ENCODE measurements around the gene NOX5. TPM values are rescaled to one million over a fixed set of nuclear protein-coding genes. Genes with fewer than 3 reads are reported as not detected.

Gene NOX5
- total RNA-seq, 2 experiments from 2014 or later = not detected

DNA sequence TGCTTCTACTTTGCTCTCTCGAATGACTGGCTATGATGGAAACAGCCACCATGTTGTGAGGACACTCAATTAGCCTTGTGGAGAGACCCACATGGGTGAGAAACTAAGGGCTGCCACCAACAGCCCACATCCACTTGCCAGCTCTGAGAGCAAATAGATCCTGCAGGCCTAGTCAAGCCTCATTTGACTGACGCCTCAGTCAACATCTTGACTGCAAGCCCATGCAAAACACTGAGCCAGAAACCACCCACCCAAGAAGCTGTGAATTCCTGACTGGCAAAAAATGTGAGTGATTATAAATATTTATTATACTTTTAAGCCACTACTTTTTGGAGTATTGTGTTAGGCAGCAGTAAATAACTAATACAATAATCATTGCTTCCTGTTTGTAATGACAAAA lies 58.4 kb downstream of the NOX5 start:
- no peak for DNase-seq
- CTCF ChIA-PET = no interaction called here
- Mint-ChIP-seq H3K27me3 (peaks cover 42% of the 10 kb centered on the region), H3K27ac (no peak overlapping the region), H3K4me1 (peaks cover 2% of the 10 kb centered on the region), H3K4me3 (no peak overlapping the region), H3K36me3 (ENCODE audit: low read depth) (no peaks in the 10 kb centered on the region), H3K9me3 (no peaks in the 10 kb centered on the region)
- POLR2A ChIA-PET = no interaction called here

GRCh38 chr15:69074001-69074842 lies 59.7 kb downstream of the NOX5 start:
- POLR2A ChIA-PET = no interaction called here
- peaks cover 42% of the 10 kb centered on the region for H3K27me3 Mint-ChIP-seq
- H3K4me3 Mint-ChIP-seq = peak overlapping the region; percentile 17

GRCh38 chr15:69074843-69075224 lies 60.3 kb downstream of the NOX5 start:
- Mint-ChIP-seq H3K4me3 (no peak overlapping the region), H3K4me1 (peaks cover 2% of the 10 kb centered on the region), H3K9me3 (no peaks in the 10 kb centered on the region), H3K27me3 (peaks cover 42% of the 10 kb centered on the region), H3K36me3 (ENCODE audit: low read depth) (no peaks in the 10 kb centered on the region), H3K27ac (no peak overlapping the region)
- POLR2A ChIA-PET = no interaction called here
- CTCF ChIA-PET = interaction anchor here (0.6 kb wide), 1 partner anchor 1153 kb away, joined by 3 read pairs; no protein-coding TSS in a partner anchor
- no peak for DNase-seq

More at GRCh38 chr15:69074001-69074842, 59.7 kb downstream of the NOX5 start:
- Mint-ChIP-seq H3K36me3 (ENCODE audit: low read depth) (no peaks in the 10 kb centered on the region), H3K27ac (no peak overlapping the region), H3K4me1 (peaks cover 2% of the 10 kb centered on the region), H3K9me3 (no peaks in the 10 kb centered on the region)
- no peak for DNase-seq
- CTCF ChIA-PET = interaction anchor here (0.6 kb wide), 1 partner anchor 1153 kb away, joined by 3 read pairs; no protein-coding TSS in a partner anchor

DNA sequence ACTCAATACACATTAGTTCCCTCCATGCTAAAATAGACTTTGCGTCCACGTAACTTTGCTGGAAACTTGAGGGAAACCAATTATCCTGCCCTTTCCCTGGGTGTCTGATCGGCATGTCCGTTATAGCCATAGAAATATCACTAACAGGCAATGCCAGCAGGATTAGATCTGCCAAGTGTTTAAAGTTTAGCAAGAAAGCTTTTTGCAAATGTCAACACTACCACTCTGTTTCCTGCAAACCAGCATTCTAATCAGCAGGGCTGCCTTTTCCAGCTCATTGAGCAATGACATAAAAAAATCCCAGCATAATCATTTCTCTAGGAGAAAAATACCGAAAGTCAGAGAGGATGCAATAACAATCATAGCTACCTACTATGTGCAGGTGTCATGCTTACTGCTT lies 60.9 kb downstream of the NOX5 start:
- H3K4me1 Mint-ChIP-seq = peaks cover 2% of the 10 kb centered on the region
- DNase-seq = no peak
- H3K4me3 Mint-ChIP-seq = no peak overlapping the region
- H3K27ac Mint-ChIP-seq = no peak overlapping the region
- H3K9me3 Mint-ChIP-seq = no peaks in the 10 kb centered on the region
- H3K27me3 Mint-ChIP-seq = peaks cover 38% of the 10 kb centered on the region
- POLR2A ChIA-PET = no interaction called here
- CTCF ChIA-PET = no interaction called here
- no peaks in the 10 kb centered on the region for H3K36me3 Mint-ChIP-seq (ENCODE audit: low read depth)

DNA sequence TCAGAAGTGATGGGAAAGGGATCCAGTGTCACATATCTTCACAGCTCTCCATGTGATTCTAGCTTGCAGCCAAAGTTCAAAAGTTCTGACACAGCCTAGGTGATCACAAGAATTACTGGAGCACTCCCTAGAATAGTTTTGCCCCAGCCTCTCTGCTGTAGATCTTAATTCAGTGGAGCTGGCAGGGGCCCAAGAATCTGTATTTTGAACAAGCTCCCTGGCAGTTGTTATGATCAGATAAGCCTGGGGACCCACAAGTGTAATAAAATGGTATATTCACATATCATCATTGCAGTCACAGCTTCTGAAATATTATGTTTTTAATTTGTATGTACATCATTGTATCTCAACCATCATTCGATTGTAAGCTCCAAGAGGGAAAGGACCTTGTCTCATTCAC lies 62.3 kb downstream of the NOX5 start:
- Mint-ChIP-seq H3K27ac (no peak overlapping the region), H3K4me3 (no peak overlapping the region), H3K9me3 (no peaks in the 10 kb centered on the region), H3K36me3 (ENCODE audit: low read depth) (no peaks in the 10 kb centered on the region), H3K4me1 (peaks cover 2% of the 10 kb centered on the region), H3K27me3 (peaks cover 32% of the 10 kb centered on the region)
- CTCF ChIA-PET = interaction anchor here (1.0 kb wide), 1 partner anchor 9 kb away, joined by 4 read pairs; no protein-coding TSS in a partner anchor
- DNase-seq = no peak
- POLR2A ChIA-PET = no interaction called here

DNA sequence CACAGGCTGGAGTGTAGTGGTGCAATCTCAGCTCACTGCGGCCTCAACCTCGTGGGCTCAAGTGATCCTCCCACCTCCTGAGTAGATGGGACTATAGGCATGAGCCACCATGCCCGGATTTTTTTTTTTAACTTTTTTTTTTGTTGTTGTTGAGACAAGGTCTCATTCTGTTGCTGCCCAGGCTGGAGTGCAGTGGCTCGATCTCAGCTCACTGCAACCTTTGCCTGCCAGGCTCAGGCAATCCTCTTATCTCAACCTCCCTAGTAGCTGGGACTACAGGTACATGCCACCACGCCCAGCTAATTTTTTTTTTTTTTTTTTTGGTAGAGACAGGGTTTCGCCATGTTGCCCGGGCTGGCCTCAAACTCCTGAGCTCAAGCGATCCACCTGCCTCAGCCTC lies 64.1 kb downstream of the NOX5 start:
- DNase-seq = no peak
- Mint-ChIP-seq H3K9me3 (no peaks in the 10 kb centered on the region), H3K27me3 (peaks cover 25% of the 10 kb centered on the region), H3K27ac (no peak overlapping the region), H3K4me1 (peaks cover 7% of the 10 kb centered on the region), H3K4me3 (no peak overlapping the region), H3K36me3 (ENCODE audit: low read depth) (no peaks in the 10 kb centered on the region)
- ChIA-PET CTCF (interaction anchor here (0.9 kb wide), 1 partner anchor 19 kb away, joined by 3 read pairs; no protein-coding TSS in a partner anchor), POLR2A (interaction anchor here (0.6 kb wide), 1 partner anchor 17 kb away, joined by 3 read pairs; no protein-coding TSS in a partner anchor)

GRCh38 chr15:69080295-69081248 lies 66.1 kb downstream of the NOX5 start:
- DNase-seq = no peak
- no peak overlapping the region for H3K4me3 Mint-ChIP-seq
- peaks cover 19% of the 10 kb centered on the region for H3K27me3 Mint-ChIP-seq
- H3K27ac Mint-ChIP-seq = no peak overlapping the region
- H3K36me3 Mint-ChIP-seq (ENCODE audit: low read depth) = no peaks in the 10 kb centered on the region
- peaks cover 6% of the 10 kb centered on the region for H3K4me1 Mint-ChIP-seq
- H3K9me3 Mint-ChIP-seq = no peaks in the 10 kb centered on the region
- POLR2A ChIA-PET = no interaction called here
- CTCF ChIA-PET = no interaction called here

DNA sequence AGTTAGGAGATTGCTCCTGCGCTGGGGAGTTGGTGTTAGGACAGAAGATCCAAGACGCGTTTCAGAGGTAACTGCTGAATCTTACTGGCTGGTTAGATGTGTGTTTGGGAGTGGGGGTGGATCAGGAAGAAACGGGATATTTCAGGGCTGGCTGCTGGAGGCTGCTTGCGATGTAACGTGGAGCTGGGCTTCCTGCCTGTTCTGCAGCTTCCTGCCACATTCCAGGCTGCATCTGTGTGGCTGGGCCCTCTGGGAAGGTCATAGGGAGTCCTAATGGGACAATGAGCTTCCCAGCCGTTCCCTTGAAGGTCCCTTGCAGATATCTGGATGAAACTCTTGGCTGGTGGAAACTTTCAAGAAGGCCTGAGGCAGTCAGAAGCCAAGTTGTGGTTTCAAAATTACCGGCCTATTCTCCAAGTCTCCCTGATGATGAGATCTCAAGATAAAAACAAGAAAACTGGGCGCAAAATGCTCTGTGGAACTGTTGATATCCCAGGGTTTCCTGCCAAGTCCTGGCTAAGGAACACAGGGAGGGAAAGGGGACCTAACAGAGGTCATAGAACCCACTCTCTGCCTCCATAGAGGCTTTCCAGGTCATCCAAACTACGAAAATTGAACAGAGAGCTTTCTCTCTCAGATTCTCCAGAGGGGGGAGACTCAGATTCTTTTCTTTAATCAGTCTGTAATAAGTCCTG lies 67.0 kb downstream of the NOX5 start:
- ChIA-PET CTCF (no interaction called here), POLR2A (no interaction called here)
- Mint-ChIP-seq H3K4me3 (no peak overlapping the region), H3K27ac (no peak overlapping the region), H3K27me3 (peaks cover 19% of the 10 kb centered on the region), H3K4me1 (peaks cover 6% of the 10 kb centered on the region), H3K36me3 (ENCODE audit: low read depth) (no peaks in the 10 kb centered on the region), H3K9me3 (no peaks in the 10 kb centered on the region)
- no peak for DNase-seq

DNA sequence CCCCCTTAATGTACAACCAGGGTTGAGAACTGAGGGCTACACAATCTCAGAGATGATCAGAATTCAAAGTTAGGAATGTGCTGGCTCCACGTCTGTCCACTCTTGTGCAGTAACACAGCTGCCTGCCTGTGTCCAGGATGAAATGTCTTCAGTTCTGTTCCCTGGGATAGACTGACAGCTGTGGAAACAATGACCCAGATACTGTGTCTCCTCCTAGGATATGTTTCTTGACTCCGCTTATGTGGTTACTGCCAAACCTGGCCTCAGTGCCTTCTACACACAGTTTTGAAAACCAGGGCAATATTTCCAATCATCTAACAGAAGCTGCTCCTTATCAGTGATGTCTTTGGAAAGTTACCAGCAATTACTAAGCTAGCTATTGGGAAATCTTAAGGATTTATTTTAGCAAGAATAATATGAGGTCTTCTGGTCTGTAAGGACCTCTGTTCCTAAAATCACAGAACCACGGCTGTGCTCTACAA lies 67.6 kb downstream of the NOX5 start:
- no peaks in the 10 kb centered on the region for H3K36me3 Mint-ChIP-seq (ENCODE audit: low read depth)
- peaks cover 6% of the 10 kb centered on the region for H3K4me1 Mint-ChIP-seq
- H3K9me3 Mint-ChIP-seq = no peaks in the 10 kb centered on the region
- ChIA-PET CTCF (interaction anchor here (0.6 kb wide), 1 partner anchor 67 kb away, joined by 3 read pairs; no protein-coding TSS in a partner anchor), POLR2A (no interaction called here)
- no peak overlapping the region for H3K4me3 Mint-ChIP-seq
- peaks cover 21% of the 10 kb centered on the region for H3K27me3 Mint-ChIP-seq
- H3K27ac Mint-ChIP-seq = no peak overlapping the region
- DNase-seq = no peak

- H3K4me1 Mint-ChIP-seq = peaks cover 6% of the 10 kb centered on the region
- H3K4me3 Mint-ChIP-seq = no peak overlapping the region
- no peaks in the 10 kb centered on the region for H3K36me3 Mint-ChIP-seq (ENCODE audit: low read depth)
- no peak for DNase-seq
- CTCF ChIA-PET = interaction anchor here (0.6 to 0.7 kb wide), 2 partner anchors 67 to 940 kb away, joined by 3 read pairs; no protein-coding TSS in a partner anchor
- POLR2A ChIA-PET = no interaction called here
- H3K9me3 Mint-ChIP-seq = no peaks in the 10 kb centered on the region
- H3K27me3 Mint-ChIP-seq = peaks cover 21% of the 10 kb centered on the region
- H3K27ac Mint-ChIP-seq = no peak overlapping the region
These were observed 68.1 kb downstream of the NOX5 start for GRCh38 chr15:69082554-69082953.

- no peak overlapping the region for H3K4me3 Mint-ChIP-seq
- no peaks in the 10 kb centered on the region for H3K9me3 Mint-ChIP-seq
- no peak overlapping the region for H3K27ac Mint-ChIP-seq
- POLR2A ChIA-PET = no interaction called here
- peaks cover 6% of the 10 kb centered on the region for H3K4me1 Mint-ChIP-seq
- H3K27me3 Mint-ChIP-seq = peaks cover 28% of the 10 kb centered on the region
- CTCF ChIA-PET = no interaction called here
- H3K36me3 Mint-ChIP-seq (ENCODE audit: low read depth) = no peaks in the 10 kb centered on the region
- DNase-seq = no peak
These were observed 70.0 kb downstream of the NOX5 start for GRCh38 chr15:69084404-69085030.

Data from activated CD4-positive, alpha-beta T cell treated with anti-CD3 and anti-CD28 coated beads, Interleukin-2, amount 10 ng/mL, durations not matched to agents 7 days and 5 days (primary cell).